Measurements from ENCODE around the gene TMPRSS9.
"Not testable (repeated sequence)": the region's sequence is repeated elsewhere in the genome, so short reads cannot be mapped to it uniquely, and the experiment has no call there.

The TMPRSS9 gene

GRCh38 chr19:2394442-2395292, 34.6 kb downstream of the TMPRSS9 start:
- DNase-seq = no peak

- not testable (repeated sequence) for DNase-seq
These were observed 35.3 kb downstream of the TMPRSS9 start for GRCh38 chr19:2395293-2395829.

- not testable (repeated sequence) for DNase-seq
These were observed 37.1 kb downstream of the TMPRSS9 start for GRCh38 chr19:2397173-2397572.

- no peak for DNase-seq
These were observed 38.8 kb downstream of the TMPRSS9 start for GRCh38 chr19:2398735-2399305.

GRCh38 chr19:2399582-2399981, 39.5 kb downstream of the TMPRSS9 start:
- no peak for DNase-seq

- no peak for DNase-seq
These were observed 48.2 kb downstream of the TMPRSS9 start for GRCh38 chr19:2408247-2408646.

- no peak for DNase-seq
These were observed 49.4 kb downstream of the TMPRSS9 start for GRCh38 chr19:2409352-2409912.

- DNase-seq = no peak
These were observed 50.0 kb downstream of the TMPRSS9 start for GRCh38 chr19:2410023-2410422.

GRCh38 chr19:2411709-2412108, 51.6 kb downstream of the TMPRSS9 start:
- DNase-seq = no peak

- no peak for DNase-seq
These were observed 52.4 kb downstream of the TMPRSS9 start for GRCh38 chr19:2412449-2412848.

- DNase-seq = no peak
These were observed 53.1 kb downstream of the TMPRSS9 start for GRCh38 chr19:2413159-2413558.

GRCh38 chr19:2413629-2414028, 53.6 kb downstream of the TMPRSS9 start:
- no peak for DNase-seq

- no peak for DNase-seq
These were observed 55.4 kb downstream of the TMPRSS9 start for GRCh38 chr19:2415281-2415972.

GRCh38 chr19:2415973-2416319, 55.9 kb downstream of the TMPRSS9 start:
- no peak for DNase-seq

- DNase-seq = no peak
These were observed 56.4 kb downstream of the TMPRSS9 start for GRCh38 chr19:2416321-2417097.

GRCh38 chr19:2417436-2417835, 57.4 kb downstream of the TMPRSS9 start:
- not testable (repeated sequence) for DNase-seq

GRCh38 chr19:2417881-2418406, 57.9 kb downstream of the TMPRSS9 start:
- no peak for DNase-seq

GRCh38 chr19:2419754-2420153, 59.7 kb downstream of the TMPRSS9 start:
- DNase-seq = no peak

GRCh38 chr19:2420490-2420889, 60.4 kb downstream of the TMPRSS9 start:
- no peak for DNase-seq

- DNase-seq = no peak
These were observed 61.7 kb downstream of the TMPRSS9 start for GRCh38 chr19:2421581-2422306.

Measured in right kidney (tissue), 1 donor.